GM13976 (cell line): ENCODE results near the gene ILF2.

Experiments
- DNase-seq: peaks from one replicate; pipeline ENCODE4 v3.0.0; 2012; ENCODE audit warnings: low spot score
- CTCF ChIP-seq: IDR thresholded peaks from 2 replicates; pipeline ENCODE4 v1.5.1; 2012; ENCODE audit warnings: borderline replicate concordance, mild to moderate bottlenecking; ENCODE audit not compliant: insufficient read depth; ENCODE audit errors: extremely low read depth, missing control alignments, control extremely low read depth
- in situ Hi-C: fragments of 300-500 bp; cut with MboI; formaldehyde crosslinking; loops from one replicate; pipeline ENCODE4 v1.12.0; 2022; ENCODE audit warnings: low sequenced_read_pairs, mixed read lengths, inconsistent platforms; ENCODE audit not compliant: unreplicated experiment

ILF2 gene

GRCh38 chr1:153687346-153688125, 16.7 kb upstream of the ILF2 start:
- peak; percentile 26 for DNase-seq
- no peak for TF ChIP-seq CTCF
- in situ Hi-C loops = no loop called here

DNA sequence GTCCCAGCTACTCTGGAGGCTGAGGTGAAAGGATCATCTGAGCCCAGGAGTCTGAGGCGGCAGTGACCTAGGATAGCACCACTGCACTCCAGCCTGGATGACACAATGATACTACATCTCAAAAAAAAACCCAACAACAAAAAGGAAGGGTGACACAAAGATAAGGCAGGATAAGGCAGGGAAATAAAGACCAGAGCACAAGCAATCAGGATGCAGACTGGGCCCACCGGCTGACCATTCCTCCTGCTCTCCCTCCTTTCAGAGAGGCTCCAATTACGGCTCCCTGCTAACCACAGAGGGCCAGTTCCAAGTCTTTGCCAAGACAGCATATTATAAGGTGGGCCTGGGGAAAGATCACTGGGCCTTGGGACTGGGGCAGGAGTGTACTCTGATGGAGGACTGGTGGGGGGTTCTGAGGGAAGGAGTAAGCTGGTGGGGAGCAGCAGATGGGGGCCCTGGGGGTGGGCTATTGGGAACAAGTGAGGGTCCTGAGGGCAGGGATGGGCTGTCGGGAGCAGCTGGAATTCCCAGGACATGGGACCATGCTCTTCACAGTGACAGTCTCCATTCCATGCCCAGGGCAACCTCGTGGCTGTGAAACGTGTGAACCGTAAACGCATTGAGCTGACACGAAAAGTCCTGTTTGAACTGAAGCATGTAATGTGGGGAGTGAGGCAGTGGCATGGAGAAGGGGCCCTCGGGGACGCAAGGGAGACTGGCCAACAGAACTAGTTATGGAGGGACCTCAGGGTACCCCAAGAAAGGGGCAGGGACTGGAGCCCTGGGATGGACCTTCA, 14.9 kb upstream of the ILF2 start:
- no peak for TF ChIP-seq CTCF
- in situ Hi-C loops = no loop called here
- DNase-seq = peak; percentile 9

- DNase-seq = no peak
- no peak for TF ChIP-seq CTCF
- in situ Hi-C loops = no loop called here
Observed at GRCh38 chr1:153684892-153685291, 14.1 kb upstream of the ILF2 start.

DNA sequence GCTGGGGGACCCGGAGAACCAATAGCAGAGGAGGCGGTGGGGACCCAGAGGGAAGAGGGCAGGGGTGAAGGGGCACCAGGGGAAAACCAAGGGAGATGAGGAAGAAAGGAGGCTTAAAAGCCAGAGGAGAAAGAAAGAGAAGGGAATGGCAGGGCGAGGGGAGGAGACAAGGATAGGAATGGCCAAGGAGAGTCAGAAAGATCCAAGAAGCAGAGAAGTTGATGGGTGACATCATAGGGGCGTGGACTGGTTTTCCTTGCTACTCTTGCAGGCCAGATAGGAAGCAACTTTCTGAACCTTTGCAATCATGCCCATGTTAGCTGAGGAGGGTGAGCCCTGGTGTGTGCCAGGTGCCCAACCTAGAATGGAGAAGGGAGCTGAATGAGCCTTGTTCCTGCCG, 13.1 kb upstream of the ILF2 start:
- TF ChIP-seq CTCF = no peak
- DNase-seq = peak; percentile 6
- in situ Hi-C loops = no loop called here

DNA sequence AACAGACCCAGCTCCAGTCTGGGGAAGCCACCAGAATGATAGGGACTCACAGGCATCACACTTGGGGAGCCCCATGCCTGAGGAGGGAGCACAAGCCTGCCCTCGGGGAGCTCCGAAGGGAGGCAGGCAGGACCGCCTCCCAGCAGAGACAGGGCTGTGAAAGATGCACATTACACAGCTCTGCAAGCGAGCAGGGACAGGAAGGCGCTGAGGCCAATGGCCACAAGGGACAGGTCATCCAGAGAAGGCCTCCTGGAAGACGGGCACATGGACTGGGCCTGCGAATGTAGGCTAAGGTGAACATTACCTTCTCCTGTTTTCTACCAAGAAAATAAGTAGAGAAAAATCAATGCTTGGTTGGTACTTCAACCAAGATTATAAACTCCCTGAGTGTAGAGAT, 11.9 kb upstream of the ILF2 start:
- in situ Hi-C loops = no loop called here
- no peak for DNase-seq
- no peak for TF ChIP-seq CTCF

DNA sequence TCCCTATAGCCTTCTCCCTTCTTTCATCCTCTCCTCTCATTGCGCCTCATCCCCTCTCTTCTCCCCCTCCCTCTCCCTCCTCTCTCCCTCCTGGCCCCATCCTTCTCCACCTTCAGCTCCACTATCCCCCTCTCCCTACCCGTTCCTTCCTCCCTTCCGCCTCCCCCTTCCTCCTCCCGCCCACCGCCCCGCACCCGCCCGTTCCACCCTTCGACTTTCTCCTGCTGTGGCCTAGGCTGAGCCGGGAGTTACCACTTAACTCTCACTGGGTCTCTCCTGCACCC, 9.3 kb upstream of the ILF2 start:
- in situ Hi-C loops = no loop called here
- DNase-seq = no peak
- no peak for TF ChIP-seq CTCF
